Measurements from ENCODE around the gene PI4KA. TPM values are rescaled to one million over a fixed set of nuclear protein-coding genes. Genes with fewer than 3 reads are reported as not detected.
"Not testable (repeated sequence)": the region's sequence is repeated elsewhere in the genome, so short reads cannot be mapped to it uniquely, and the experiment has no call there.

PI4KA gene
- total and polyA plus RNA-seq, 2 donors: 32.5 to 64.0 TPM

DNA sequence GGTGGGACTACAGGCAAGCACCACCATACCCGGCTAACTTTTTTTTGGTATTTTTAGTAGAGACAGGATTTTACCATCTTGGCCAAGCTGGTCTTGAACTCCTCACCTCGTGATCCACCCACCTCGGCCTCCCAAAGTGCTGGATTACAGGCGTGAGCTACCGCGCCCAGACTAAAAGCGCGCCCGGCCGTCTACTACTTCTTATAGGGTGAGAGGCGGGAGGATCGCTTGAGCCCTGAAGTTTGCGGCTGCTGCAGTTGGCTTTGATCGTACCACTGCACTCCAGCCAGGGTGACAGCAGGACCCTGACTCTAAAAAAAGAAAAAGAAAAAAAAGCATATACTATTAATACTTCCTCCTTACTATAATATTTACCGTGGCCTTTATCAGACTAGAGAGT is 158.3 kb downstream of the PI4KA start:
- WGBS: 97% methylated on average over 15 of the region's 15 CpGs
- not testable (repeated sequence) for H3K4me3 ChIP-seq (ENCODE audit: low read length in 2 of 2)

DNA sequence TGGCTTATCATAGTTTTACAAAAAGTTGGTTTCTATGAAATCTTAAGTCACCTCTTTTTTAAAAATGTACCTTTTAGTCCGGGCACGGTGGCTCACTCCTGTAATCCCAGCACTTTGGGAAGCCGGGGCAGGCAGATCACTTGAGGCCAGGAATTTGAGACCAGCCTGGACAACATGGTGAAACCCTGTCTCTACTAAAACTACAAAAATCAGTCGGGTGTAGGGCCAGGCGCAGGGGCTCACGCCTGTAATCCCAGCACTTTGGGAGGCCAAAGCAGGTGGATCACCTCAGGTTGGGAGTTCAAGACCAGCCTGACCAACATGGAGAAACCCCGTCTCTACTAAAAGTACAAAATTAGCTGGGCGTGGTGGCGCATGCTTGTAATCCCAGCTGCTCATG is 158.8 kb downstream of the PI4KA start:
- H3K36me3 ChIP-seq (ENCODE audit: control insufficient read depth in 2 of 2, insufficient read depth in 2 of 2, low read length in 1 of 2); DNase-seq (ENCODE audit: low read depth in 6 of 9, low spot score in 9 of 9); H3K9me3 ChIP-seq (ENCODE audit: control insufficient read depth in 2 of 2, insufficient read depth in 1 of 2, low read length in 1 of 2); H3K4me3 ChIP-seq (ENCODE audit: low read length in 2 of 2); H3K27ac ChIP-seq (ENCODE audit: low read depth in 1 of 2, low read length in 1 of 2); H3K4me1 ChIP-seq (ENCODE audit: control insufficient read depth in 2 of 2, insufficient read depth in 2 of 2, low read length in 2 of 2): not testable (repeated sequence)
- H3K27me3 ChIP-seq (ENCODE audit: control insufficient read depth in 2 of 2, insufficient read depth in 1 of 2, low read length in 1 of 2): peaks cover 2 to 23% of the 10 kb centered on the region in 2 donors
- WGBS: 96% methylated on average over 9 of the region's 9 CpGs

More for the DNA sequence above, 158.3 kb downstream of the PI4KA start:
- not testable (repeated sequence) for H3K36me3 ChIP-seq (ENCODE audit: control insufficient read depth in 2 of 2, insufficient read depth in 2 of 2, low read length in 1 of 2); DNase-seq (ENCODE audit: low read depth in 6 of 9, low spot score in 9 of 9); H3K27ac ChIP-seq (ENCODE audit: low read depth in 1 of 2, low read length in 1 of 2); H3K4me1 ChIP-seq (ENCODE audit: control insufficient read depth in 2 of 2, insufficient read depth in 2 of 2, low read length in 2 of 2); H3K9me3 ChIP-seq (ENCODE audit: control insufficient read depth in 2 of 2, insufficient read depth in 1 of 2, low read length in 1 of 2)
- peaks cover 2 to 28% of the 10 kb centered on the region in 2 donors for H3K27me3 ChIP-seq (ENCODE audit: control insufficient read depth in 2 of 2, insufficient read depth in 1 of 2, low read length in 1 of 2)

DNA sequence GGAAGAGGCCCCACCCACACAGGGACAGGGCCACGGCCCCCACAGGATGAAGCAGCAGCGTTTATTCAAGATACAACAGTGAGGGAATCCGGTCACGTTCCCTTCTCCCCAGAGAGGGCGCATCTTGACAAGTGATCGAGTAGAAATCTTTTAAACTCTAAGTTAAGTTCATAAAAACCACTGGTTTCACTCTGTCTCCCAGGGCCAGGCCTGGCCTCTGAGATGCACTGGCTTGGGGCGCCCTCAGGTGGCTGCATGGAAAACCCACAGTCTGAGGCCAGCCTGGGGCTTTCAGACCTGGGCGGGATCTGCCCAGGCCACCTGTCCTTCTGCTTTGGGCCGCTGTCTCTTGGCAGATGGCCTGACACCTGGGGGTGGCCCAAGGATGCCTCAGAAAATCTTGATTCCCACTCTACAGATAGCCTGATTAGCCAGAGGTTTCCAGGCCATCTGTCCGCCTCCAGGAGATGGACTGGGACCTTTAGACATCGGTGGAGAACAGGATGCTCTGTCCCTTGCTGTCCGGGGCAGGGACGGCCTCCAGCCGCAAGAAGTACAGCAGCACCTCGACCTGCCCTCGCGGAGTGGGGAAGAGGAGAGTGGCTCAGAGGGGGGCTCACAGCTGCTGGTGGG is 161.0 kb downstream of the PI4KA start:
- 37% methylated on average over 16 of the region's 17 CpGs for WGBS
- H3K9me3 ChIP-seq (ENCODE audit: control insufficient read depth in 2 of 2, insufficient read depth in 1 of 2, low read length in 1 of 2); H3K27me3 ChIP-seq (ENCODE audit: control insufficient read depth in 2 of 2, insufficient read depth in 1 of 2, low read length in 1 of 2); H3K4me3 ChIP-seq (ENCODE audit: low read length in 2 of 2); H3K36me3 ChIP-seq (ENCODE audit: control insufficient read depth in 2 of 2, insufficient read depth in 2 of 2, low read length in 1 of 2); H3K4me1 ChIP-seq (ENCODE audit: control insufficient read depth in 2 of 2, insufficient read depth in 2 of 2, low read length in 2 of 2); H3K27ac ChIP-seq (ENCODE audit: low read depth in 1 of 2, low read length in 1 of 2): not testable (repeated sequence)
- DNase-seq (ENCODE audit: low read depth in 6 of 9, low spot score in 9 of 9): peak; percentile 27 to 80 (median 66)

DNA sequence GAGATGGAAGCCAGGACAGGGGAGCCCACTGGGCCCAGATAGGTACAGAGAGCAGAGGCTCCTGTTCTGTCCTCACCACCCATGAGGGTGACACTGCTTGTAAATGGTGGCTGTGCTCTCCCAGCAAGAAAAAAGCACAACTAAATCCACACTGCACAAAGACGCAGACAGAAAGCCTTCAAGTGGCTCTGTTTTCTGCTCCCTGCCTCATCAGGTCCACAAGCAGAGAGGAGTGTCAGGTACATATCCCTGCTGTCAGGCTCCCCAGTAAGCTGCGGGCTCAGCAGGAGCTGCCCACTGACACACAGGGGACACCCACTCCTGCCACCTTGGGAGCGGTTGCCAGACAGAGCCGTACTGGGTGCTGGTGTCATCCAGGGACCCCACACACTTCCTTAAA is 162.6 kb downstream of the PI4KA start:
- H3K36me3 ChIP-seq (ENCODE audit: control insufficient read depth in 2 of 2, insufficient read depth in 2 of 2, low read length in 1 of 2): not testable (repeated sequence)
- whole genome bisulfite sequencing: 84% methylated on average over 3 of the region's 4 CpGs

DNA sequence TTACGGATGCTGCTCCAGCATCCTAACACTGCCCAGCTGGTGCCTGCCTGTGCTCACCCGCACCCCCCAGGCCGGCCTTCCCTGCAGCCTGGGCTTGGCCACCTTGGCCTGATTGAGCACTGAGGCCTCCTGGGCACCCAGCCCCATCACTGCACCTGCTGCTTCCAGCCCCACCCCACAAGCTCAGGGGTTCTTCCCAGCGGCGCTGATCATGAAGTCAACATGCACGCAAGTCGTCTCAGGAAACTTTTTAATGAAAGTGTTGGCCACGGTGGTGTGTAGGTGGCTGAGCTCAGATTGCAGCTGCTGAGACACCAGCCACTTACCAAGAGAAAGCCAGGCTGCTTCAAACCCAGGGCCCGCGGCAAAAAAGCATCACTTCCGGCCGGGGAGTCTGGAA is 163.4 kb downstream of the PI4KA start:
- H3K36me3 ChIP-seq (ENCODE audit: control insufficient read depth in 2 of 2, insufficient read depth in 2 of 2, low read length in 1 of 2); H3K4me1 ChIP-seq (ENCODE audit: control insufficient read depth in 2 of 2, insufficient read depth in 2 of 2, low read length in 2 of 2); H3K9me3 ChIP-seq (ENCODE audit: control insufficient read depth in 2 of 2, insufficient read depth in 1 of 2, low read length in 1 of 2); H3K27me3 ChIP-seq (ENCODE audit: control insufficient read depth in 2 of 2, insufficient read depth in 1 of 2, low read length in 1 of 2); DNase-seq (ENCODE audit: low read depth in 6 of 9, low spot score in 9 of 9); H3K4me3 ChIP-seq (ENCODE audit: low read length in 2 of 2); H3K27ac ChIP-seq (ENCODE audit: low read depth in 1 of 2, low read length in 1 of 2): not testable (repeated sequence)
- WGBS: 93% methylated on average over 11 of the region's 12 CpGs

More for the DNA sequence above, 162.6 kb downstream of the PI4KA start:
- H3K27ac ChIP-seq (ENCODE audit: low read depth in 1 of 2, low read length in 1 of 2); H3K27me3 ChIP-seq (ENCODE audit: control insufficient read depth in 2 of 2, insufficient read depth in 1 of 2, low read length in 1 of 2); H3K4me3 ChIP-seq (ENCODE audit: low read length in 2 of 2); DNase-seq (ENCODE audit: low read depth in 6 of 9, low spot score in 9 of 9); H3K4me1 ChIP-seq (ENCODE audit: control insufficient read depth in 2 of 2, insufficient read depth in 2 of 2, low read length in 2 of 2); H3K9me3 ChIP-seq (ENCODE audit: control insufficient read depth in 2 of 2, insufficient read depth in 1 of 2, low read length in 1 of 2): not testable (repeated sequence)

DNA sequence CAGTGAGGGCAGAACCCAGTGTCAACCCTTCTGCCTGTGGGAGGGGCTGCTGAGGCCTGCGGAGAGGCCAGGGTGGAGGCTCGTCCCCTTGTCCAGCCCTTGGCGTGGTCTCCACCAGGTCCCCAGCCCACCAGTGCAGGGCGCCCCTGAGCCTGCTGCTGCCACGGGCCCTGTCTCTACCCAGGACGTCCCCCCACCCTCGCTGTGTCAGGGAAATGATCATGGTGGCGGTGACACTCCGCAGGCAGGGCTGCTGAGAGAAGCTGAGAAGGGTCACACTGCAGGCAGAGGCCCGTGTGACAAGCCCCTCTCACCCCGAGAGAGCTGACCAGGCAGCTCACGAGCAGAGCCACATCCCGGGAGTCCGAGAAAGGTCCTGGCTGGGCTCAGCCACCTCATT is 164.4 kb downstream of the PI4KA start:
- WGBS: 97% methylated on average over 7 of the region's 14 CpGs
- not testable (repeated sequence) for H3K4me3 ChIP-seq (ENCODE audit: low read length in 2 of 2); H3K36me3 ChIP-seq (ENCODE audit: control insufficient read depth in 2 of 2, insufficient read depth in 2 of 2, low read length in 1 of 2); H3K27me3 ChIP-seq (ENCODE audit: control insufficient read depth in 2 of 2, insufficient read depth in 1 of 2, low read length in 1 of 2); DNase-seq (ENCODE audit: low read depth in 6 of 9, low spot score in 9 of 9); H3K27ac ChIP-seq (ENCODE audit: low read depth in 1 of 2, low read length in 1 of 2); H3K4me1 ChIP-seq (ENCODE audit: control insufficient read depth in 2 of 2, insufficient read depth in 2 of 2, low read length in 2 of 2); H3K9me3 ChIP-seq (ENCODE audit: control insufficient read depth in 2 of 2, insufficient read depth in 1 of 2, low read length in 1 of 2)

DNA sequence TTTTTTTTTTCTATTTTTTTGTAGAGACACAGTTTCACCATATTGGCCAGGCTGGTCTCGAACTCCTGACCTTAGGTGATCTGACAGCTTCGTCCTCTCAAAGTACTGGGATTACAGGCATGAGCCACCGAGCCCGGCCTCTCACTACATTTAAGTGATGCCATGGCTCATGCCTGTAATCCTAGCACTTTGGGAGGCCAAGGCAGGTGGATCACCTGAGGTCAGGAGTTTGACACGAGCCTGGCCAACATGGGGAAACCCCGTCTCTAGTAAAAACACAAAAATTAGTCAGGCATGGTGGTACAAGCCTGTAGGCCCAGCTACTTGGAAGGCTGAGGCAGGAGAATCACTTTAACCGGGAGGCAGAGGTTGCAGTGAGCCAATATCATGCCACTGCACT is 165.7 kb downstream of the PI4KA start:
- H3K9me3 ChIP-seq (ENCODE audit: control insufficient read depth in 2 of 2, insufficient read depth in 1 of 2, low read length in 1 of 2); H3K27me3 ChIP-seq (ENCODE audit: control insufficient read depth in 2 of 2, insufficient read depth in 1 of 2, low read length in 1 of 2); H3K36me3 ChIP-seq (ENCODE audit: control insufficient read depth in 2 of 2, insufficient read depth in 2 of 2, low read length in 1 of 2); H3K27ac ChIP-seq (ENCODE audit: low read depth in 1 of 2, low read length in 1 of 2); H3K4me3 ChIP-seq (ENCODE audit: low read length in 2 of 2); DNase-seq (ENCODE audit: low read depth in 6 of 9, low spot score in 9 of 9); H3K4me1 ChIP-seq (ENCODE audit: control insufficient read depth in 2 of 2, insufficient read depth in 2 of 2, low read length in 2 of 2): not testable (repeated sequence)
- WGBS: 92% methylated on average over 7 of the region's 7 CpGs

DNA sequence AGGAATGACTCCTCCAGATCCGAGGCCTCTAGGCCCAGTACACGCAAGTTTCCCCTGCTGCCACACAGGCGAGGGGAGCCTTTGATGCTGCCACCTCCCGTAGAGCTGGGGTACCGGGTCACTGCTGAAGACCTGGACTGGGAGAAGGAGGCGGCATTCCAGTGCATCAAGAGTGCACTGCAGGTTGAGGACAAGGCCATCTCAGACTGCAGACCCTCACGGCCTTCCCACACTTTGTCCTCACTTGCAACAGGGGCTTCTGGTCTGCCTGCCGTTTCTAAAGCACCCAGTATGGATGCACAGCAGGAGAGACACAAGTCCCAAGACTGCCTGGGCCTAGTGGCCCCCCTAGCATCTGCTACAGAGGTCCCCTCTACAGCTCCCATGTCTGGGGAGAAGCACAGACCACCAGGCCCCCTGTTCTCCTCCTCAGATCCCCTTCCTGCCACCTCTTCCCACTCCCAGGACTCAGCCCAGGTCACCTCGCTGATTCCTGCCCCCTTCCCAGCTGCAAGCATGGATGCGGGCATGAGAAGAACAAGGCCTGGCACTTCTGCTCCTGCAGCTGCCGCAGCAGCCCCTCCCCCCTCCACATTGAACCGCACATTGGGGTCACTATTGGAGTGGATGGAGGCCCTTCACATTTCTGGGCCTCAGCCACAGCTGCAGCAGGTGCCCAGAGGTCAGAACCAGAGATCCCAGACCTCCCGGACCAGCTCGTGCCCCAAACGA is 167.9 kb downstream of the PI4KA start:
- 96% methylated on average over 15 of the region's 15 CpGs for WGBS
- DNase-seq (ENCODE audit: low read depth in 6 of 9, low spot score in 9 of 9); H3K4me1 ChIP-seq (ENCODE audit: control insufficient read depth in 2 of 2, insufficient read depth in 2 of 2, low read length in 2 of 2); H3K27ac ChIP-seq (ENCODE audit: low read depth in 1 of 2, low read length in 1 of 2); H3K9me3 ChIP-seq (ENCODE audit: control insufficient read depth in 2 of 2, insufficient read depth in 1 of 2, low read length in 1 of 2); H3K36me3 ChIP-seq (ENCODE audit: control insufficient read depth in 2 of 2, insufficient read depth in 2 of 2, low read length in 1 of 2); H3K27me3 ChIP-seq (ENCODE audit: control insufficient read depth in 2 of 2, insufficient read depth in 1 of 2, low read length in 1 of 2); H3K4me3 ChIP-seq (ENCODE audit: low read length in 2 of 2): not testable (repeated sequence)

DNA sequence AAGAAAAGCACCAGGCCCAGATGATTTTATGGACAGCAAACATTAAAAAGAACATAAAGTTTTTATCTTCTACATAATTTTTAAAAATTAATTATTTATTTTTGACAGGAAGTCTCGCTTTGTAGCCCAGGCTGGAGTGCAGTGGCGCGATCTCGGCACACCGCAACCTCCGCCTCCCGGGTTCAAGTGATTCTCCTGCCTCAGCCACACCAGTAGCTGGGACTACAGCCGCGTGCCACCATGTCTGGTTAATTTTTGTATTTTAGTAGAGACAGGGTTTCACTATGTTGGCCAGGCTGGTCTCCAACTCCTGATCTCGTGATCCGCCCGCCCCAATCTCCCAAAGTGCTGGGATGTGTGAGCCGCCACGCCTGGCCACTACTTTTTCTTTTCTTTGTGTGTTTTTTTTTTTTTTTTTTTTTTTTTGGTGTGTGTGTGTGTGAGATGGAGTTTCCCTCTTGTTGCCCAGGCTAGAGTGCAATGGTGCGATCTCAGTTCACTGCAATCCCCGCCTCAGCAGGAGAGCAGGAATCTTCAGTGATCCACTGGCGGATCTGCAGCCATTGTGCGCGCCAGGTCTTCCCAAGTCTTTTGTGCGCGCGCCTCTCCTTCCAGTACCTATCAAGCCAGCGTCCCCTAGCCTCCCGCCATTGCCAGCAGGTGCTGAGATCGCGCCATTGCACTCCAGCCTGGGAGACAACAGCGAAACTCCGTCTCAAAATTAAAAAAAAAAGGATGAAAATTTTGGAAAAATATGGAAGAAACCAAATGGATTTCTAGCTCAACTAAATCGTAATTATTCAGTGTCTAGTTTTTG is 171.0 kb downstream of the PI4KA start:
- H3K4me1 ChIP-seq (ENCODE audit: control insufficient read depth in 2 of 2, insufficient read depth in 2 of 2, low read length in 2 of 2); H3K27ac ChIP-seq (ENCODE audit: low read depth in 1 of 2, low read length in 1 of 2); H3K4me3 ChIP-seq (ENCODE audit: low read length in 2 of 2); H3K9me3 ChIP-seq (ENCODE audit: control insufficient read depth in 2 of 2, insufficient read depth in 1 of 2, low read length in 1 of 2); H3K36me3 ChIP-seq (ENCODE audit: control insufficient read depth in 2 of 2, insufficient read depth in 2 of 2, low read length in 1 of 2); DNase-seq (ENCODE audit: low read depth in 6 of 9, low spot score in 9 of 9); H3K27me3 ChIP-seq (ENCODE audit: control insufficient read depth in 2 of 2, insufficient read depth in 1 of 2, low read length in 1 of 2): not testable (repeated sequence)
- 98% methylated on average over 29 of the region's 29 CpGs for WGBS

Data from thymus (tissue), 11 donors.